Neural cell (in vitro differentiated cells): ENCODE data around the gene ILK. TPM values are rescaled to one million over a fixed set of nuclear protein-coding genes. Genes with fewer than 3 reads are reported as not detected.

ENCODE experiments used
- H2AFZ ChIP-seq: fragments of 200-600, 300-800 bp; sonication (generic), shearing (Covaris generic); 2 replicates; pipeline ENCODE4 v1.6.0; 2014; ENCODE audit warnings: low read depth, mild to moderate bottlenecking, antibody characterized with exemption, low read length, moderate library complexity
- H3F3A ChIP-seq: fragments of 200-600 bp; shearing (Covaris generic); 2 replicates; pipeline ENCODE4 v1.6.1; 2016; ENCODE audit warnings: mild to moderate bottlenecking, moderate library complexity, mixed read lengths, antibody characterized with exemption, low read length; ENCODE audit not compliant: insufficient read depth, poor library complexity, severe bottlenecking
- H3K27ac ChIP-seq: fragments of 200-600, 300-800 bp; sonication (generic), shearing (Covaris generic); 2 replicates; pipeline ENCODE4 v1.5.1; 2014; ENCODE audit warnings: mild to moderate bottlenecking, low read length, moderate library complexity
- H3K27me3 ChIP-seq: fragments of 300-800, 200-600 bp; sonication (generic), shearing (Covaris generic); 2 replicates; pipeline ENCODE4 v1.6.0; 2014; ENCODE audit warnings: mild to moderate bottlenecking, low read depth, low read length, moderate library complexity; ENCODE audit not compliant: insufficient read depth
- H3K36me3 ChIP-seq: fragments of 300-800, 200-600 bp; sonication (generic), shearing (Covaris generic); 2 replicates; pipeline ENCODE4 v1.5.1; 2014; ENCODE audit warnings: mild to moderate bottlenecking, antibody characterized with exemption, low read length, moderate library complexity; ENCODE audit not compliant: insufficient read depth
- H3K4me2 ChIP-seq: fragments of 300-800, 200-600 bp; sonication (generic), shearing (Covaris generic); 2 replicates; pipeline ENCODE4 v1.6.0; 2014; ENCODE audit warnings: mild to moderate bottlenecking, low read length
- H3K4me3 ChIP-seq: fragments of 300-800, 200-600 bp; sonication (generic), shearing (Covaris generic); 2 replicates; pipeline ENCODE4 v1.5.1; 2014; ENCODE audit warnings: mild to moderate bottlenecking, low read length, moderate library complexity
- H3K79me2 ChIP-seq: fragments of 200-600 bp; shearing (Covaris generic); replicated peaks from 2 replicates; pipeline ENCODE4 v1.6.0; 2014; ENCODE audit warnings: mild to moderate bottlenecking, low read length, moderate library complexity; ENCODE audit not compliant: insufficient read depth
- H3K9ac ChIP-seq: fragments of 300-800, 200-600 bp; sonication (generic), shearing (Covaris generic); 2 replicates; pipeline ENCODE4 v1.6.1; 2016; ENCODE audit warnings: mild to moderate bottlenecking, low read length, mixed read lengths
- H3K9me2 ChIP-seq: fragments of 200-600 bp; shearing (Covaris generic); 2 replicates; pipeline ENCODE4 v1.6.1; 2016; ENCODE audit warnings: mild to moderate bottlenecking, low read length, mixed read lengths; ENCODE audit not compliant: insufficient read depth
- H3K9me3 ChIP-seq: fragments of 200-600, 300-800 bp; sonication (generic), shearing (Covaris generic); 2 replicates; pipeline ENCODE4 v1.6.1; 2016; ENCODE audit warnings: mild to moderate bottlenecking, mixed run types, low read length, moderate library complexity, mixed read lengths
- H4K20me1 ChIP-seq: fragments of 200-600 bp; shearing (Covaris generic); 2 replicates; pipeline ENCODE4 v1.6.1; 2016; ENCODE audit warnings: mild to moderate bottlenecking, mixed run types; ENCODE audit not compliant: insufficient read depth
- CTCF ChIP-seq: fragments of 450-650 bp; IDR thresholded peaks from 2 replicates; pipeline ENCODE4 v1.5.1; 2014; ENCODE audit warnings: antibody characterized with exemption, mild to moderate bottlenecking, moderate library complexity; ENCODE audit not compliant: poor library complexity, severe bottlenecking
- EP300 ChIP-seq: fragments of 450-650 bp; conservative IDR thresholded peaks from 2 replicates; pipeline ENCODE4 v1.6.1; 2014; ENCODE audit warnings: antibody characterized with exemption, mild to moderate bottlenecking, moderate library complexity; ENCODE audit not compliant: poor library complexity, severe bottlenecking
- EZH2 ChIP-seq: fragments of 200-600, 300-800 bp; shearing (Covaris generic), sonication (generic); IDR thresholded peaks from 2 replicates; pipeline ENCODE4 v1.6.1; 2014; ENCODE audit warnings: antibody characterized with exemption, low read length, borderline replicate concordance, mild to moderate bottlenecking; ENCODE audit not compliant: insufficient read depth, poor library complexity, severe bottlenecking
- MXI1 ChIP-seq: fragments of 450-650 bp; conservative IDR thresholded peaks from 2 replicates; pipeline ENCODE4 v1.6.1; 2014; ENCODE audit warnings: antibody characterized with exemption, mild to moderate bottlenecking; ENCODE audit not compliant: poor library complexity, severe bottlenecking
- POLR2AphosphoS5 ChIP-seq: IDR thresholded peaks from 2 replicates; pipeline ENCODE4 v1.6.1; 2012
- RAD21 ChIP-seq: fragments of 450-650 bp; conservative IDR thresholded peaks from 2 replicates; pipeline ENCODE4 v1.6.1; 2014; ENCODE audit warnings: antibody characterized with exemption, mild to moderate bottlenecking, moderate library complexity
- REST ChIP-seq: IDR thresholded peaks from 2 replicates; pipeline ENCODE4 v1.6.1; 2012; ENCODE audit warnings: borderline replicate concordance
- SMC3 ChIP-seq: fragments of 450-650 bp; conservative IDR thresholded peaks from 2 replicates; pipeline ENCODE4 v1.6.1; 2014; ENCODE audit warnings: antibody characterized with exemption, mild to moderate bottlenecking, moderate library complexity; ENCODE audit not compliant: poor library complexity
- TAF1 ChIP-seq: IDR thresholded peaks from 2 replicates; pipeline ENCODE4 v1.6.1; 2012; ENCODE audit warnings: low read depth
- polyA plus RNA-seq: library from polyadenylated mRNA; depleted of rRNA; stranded (reverse); fragments of >200 nt; gene quantifications from 2 replicates; pipeline ENCODE4 v1.2.3, GENCODE V29; 2014

Gene ILK
- polyA plus RNA-seq, 1 donor from 2014 or later: 68.8 TPM

GRCh38 chr11:6571434-6572008, 32.1 kb upstream of the ILK start:
- Histone ChIP-seq H2AFZ (no peak overlapping the region), H3K27ac (no peak overlapping the region), H3K4me2 (no peak overlapping the region), H3K27me3 (no peaks in the 10 kb centered on the region), H3F3A (no peaks in the 10 kb centered on the region), H4K20me1 (no peaks in the 10 kb centered on the region), H3K9me2 (no peaks in the 10 kb centered on the region), H3K9ac (no peak overlapping the region), H3K9me3 (no peaks in the 10 kb centered on the region), H3K36me3 (no peaks in the 10 kb centered on the region), H3K4me3 (no peak overlapping the region), H3K79me2 (no peaks in the 10 kb centered on the region)
- TF ChIP-seq SMC3 (no peak), CTCF (no peak), MXI1 (no peak), EP300 (no peak), RAD21 (no peak), TAF1 (no peak), REST (no peak), EZH2 (no peak), POLR2AphosphoS5 (no peak)

- Histone ChIP-seq H2AFZ (no peak overlapping the region), H3K27ac (no peak overlapping the region), H3K9me3 (no peaks in the 10 kb centered on the region), H3K4me2 (no peak overlapping the region), H3K79me2 (no peaks in the 10 kb centered on the region), H3K36me3 (no peaks in the 10 kb centered on the region), H4K20me1 (no peaks in the 10 kb centered on the region), H3K9me2 (no peaks in the 10 kb centered on the region), H3F3A (no peaks in the 10 kb centered on the region), H3K27me3 (no peaks in the 10 kb centered on the region), H3K9ac (no peak overlapping the region), H3K4me3 (no peak overlapping the region)
- TF ChIP-seq MXI1: no peak
- no peak for TF ChIP-seq POLR2AphosphoS5
- TF ChIP-seq RAD21: no peak
- no peak for TF ChIP-seq EZH2
- TF ChIP-seq TAF1: no peak
- TF ChIP-seq REST: no peak
Observed at GRCh38 chr11:6572215-6572614, 31.4 kb upstream of the ILK start.
